Spleen (tissue), 7 donors: ENCODE measurements around the gene LYZL2.

Experiments
- CTCF ChIP-seq, 11 experiments: fragments of 200-600 bp in 7 of 11; fragments of 450-650 bp in 4 of 11; sonication (generic) in 4 of 11; IDR thresholded peaks in 8 of 11; conservative IDR thresholded peaks in 3 of 11; 1 replicate in 7 of 11; 2 replicates in 4 of 11; pipeline versions ENCODE4 v1.4.0 to v1.8.0; 2016 to 2021; ENCODE audit warnings: antibody characterized with exemption in 11 of 11, inconsistent platforms in 4 of 11, mild to moderate bottlenecking in 1 of 11
- POLR2A ChIP-seq, 3 donors: fragments of 450-650 bp; IDR thresholded peaks; one replicate each; pipeline ENCODE4 v1.5.1; 2017; ENCODE audit warnings: antibody characterized with exemption in 3 of 3, mild to moderate bottlenecking in 1 of 3
- POLR2AphosphoS5 ChIP-seq, 3 donors: sonication (generic); formaldehyde crosslinking; IDR thresholded peaks; one replicate each; pipeline ENCODE4 v1.5.1; 2017; ENCODE audit warnings: antibody characterized with exemption in 3 of 3
- donor health status: DM: no; HTN: no; CAD: no; lungs with moderate emphysema.
- donor health status: DM: no; HTN: no; CAD: no.
- donor health status: DM: no; HTN: no; CAD: no.

DNA sequence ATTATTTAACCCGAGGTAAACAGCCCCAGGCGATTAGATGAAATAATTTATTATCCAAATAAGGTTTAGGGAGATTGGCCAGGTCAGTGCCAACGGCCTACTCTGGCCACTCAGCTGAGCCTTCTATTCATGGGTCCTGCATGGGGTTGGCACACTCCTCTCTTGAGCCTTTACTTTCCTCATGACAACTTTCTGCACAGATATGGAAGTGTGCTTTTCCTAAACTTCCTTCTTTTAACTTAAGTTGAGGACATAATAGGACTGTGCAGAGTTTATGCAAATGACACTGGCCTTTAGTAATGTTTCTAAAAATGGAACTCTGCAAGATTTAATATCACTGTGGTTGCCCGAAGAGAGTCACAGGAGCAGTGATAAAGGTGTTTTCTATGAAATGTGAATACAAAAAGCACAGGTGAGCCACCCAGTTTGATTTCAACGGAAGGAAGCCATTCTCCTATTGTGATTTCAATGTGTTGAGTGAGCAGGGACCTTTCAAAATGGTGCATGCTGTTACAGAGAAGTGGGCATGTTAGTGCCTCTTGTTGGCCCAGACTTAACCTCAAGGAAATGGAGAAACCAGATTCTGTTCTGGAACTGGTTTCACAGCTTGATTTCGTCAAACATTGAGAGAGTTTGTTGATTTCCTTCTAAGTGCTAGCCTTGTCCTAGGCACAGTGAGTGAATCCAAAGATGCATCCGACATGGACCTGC is 55.7 kb downstream of the LYZL2 start:
- TF ChIP-seq POLR2AphosphoS5 (IDR thresholded peaks at IDR 0.05) = no peak
- no peak for TF ChIP-seq CTCF (IDR thresholded peaks at IDR 0.05 in 8 of 11, conservative IDR thresholded peaks at IDR 0.05 in 3 of 11)
- TF ChIP-seq POLR2A (IDR thresholded peaks at IDR 0.05) = no peak
